Inflammatory macrophage (primary cell): Measurements from ENCODE around the gene COX7B2.

Experiments
- DNase-seq, 2 donors: peaks; one replicate each; pipeline ENCODE4 v3.0.0-alpha.2; 2020 to 2022

COX7B2 gene

DNA sequence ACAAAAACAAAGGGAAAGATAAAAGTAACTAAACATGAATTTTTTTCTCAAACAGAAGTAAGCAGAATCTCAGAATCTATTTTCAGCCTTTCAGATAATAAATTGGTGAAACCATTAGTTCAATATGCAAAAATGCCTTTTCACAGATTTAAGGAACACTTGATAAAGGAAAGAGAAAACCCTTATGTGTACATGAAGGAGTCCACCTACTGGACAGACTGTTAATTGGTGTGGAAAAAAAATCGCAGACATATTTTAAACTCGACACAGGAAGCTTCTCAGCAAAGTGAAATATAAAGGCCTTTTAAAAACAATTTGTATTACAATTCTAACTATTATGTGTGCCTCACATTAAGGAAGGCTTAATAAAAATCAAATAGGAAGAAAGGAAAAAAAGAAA lies 22.3 kb downstream of the COX7B2 start:
- no peak for DNase-seq

DNA sequence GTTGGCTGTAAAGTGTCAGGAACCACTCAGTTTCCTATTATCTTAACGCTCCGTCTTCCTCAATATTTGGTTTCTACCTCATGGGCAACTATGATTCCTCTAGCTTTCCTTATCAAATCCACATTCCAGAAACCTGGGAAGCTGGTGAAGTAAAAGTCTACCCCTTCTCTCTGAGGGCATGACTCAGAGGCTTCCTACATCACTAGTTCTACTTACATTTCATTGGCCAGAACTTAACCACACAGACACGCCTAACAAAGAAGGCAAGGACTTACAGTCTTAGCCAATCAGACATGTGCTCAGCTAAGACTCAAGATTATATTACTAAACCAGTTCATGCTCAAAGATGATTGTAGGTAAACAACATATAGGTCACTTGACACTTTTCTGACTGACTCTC lies 30.4 kb downstream of the COX7B2 start:
- no peak for DNase-seq

GRCh38 chr4:46874811-46875210 lies 34.2 kb downstream of the COX7B2 start:
- DNase-seq = no peak

DNA sequence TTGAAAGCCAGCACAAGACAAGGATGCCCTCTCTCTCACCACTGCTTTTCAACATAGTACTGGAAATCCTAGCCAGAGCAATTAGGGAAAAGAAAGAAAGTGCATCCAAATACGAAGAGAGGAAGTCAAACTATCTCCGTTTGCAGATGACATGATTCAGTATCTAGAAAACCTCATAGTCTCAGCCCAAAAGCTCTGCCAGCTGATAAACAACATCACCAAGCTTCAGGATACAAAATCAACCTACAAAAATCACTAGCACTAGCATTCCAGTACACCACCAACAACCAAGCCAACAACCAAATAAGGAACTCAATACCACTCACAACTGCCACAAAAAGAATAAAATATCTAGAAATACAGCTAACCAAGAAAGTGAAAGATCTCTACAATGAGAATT lies 38.6 kb downstream of the COX7B2 start:
- no peak for DNase-seq

GRCh38 chr4:46856333-46856732 lies 52.7 kb downstream of the COX7B2 start:
- no peak for DNase-seq

DNA sequence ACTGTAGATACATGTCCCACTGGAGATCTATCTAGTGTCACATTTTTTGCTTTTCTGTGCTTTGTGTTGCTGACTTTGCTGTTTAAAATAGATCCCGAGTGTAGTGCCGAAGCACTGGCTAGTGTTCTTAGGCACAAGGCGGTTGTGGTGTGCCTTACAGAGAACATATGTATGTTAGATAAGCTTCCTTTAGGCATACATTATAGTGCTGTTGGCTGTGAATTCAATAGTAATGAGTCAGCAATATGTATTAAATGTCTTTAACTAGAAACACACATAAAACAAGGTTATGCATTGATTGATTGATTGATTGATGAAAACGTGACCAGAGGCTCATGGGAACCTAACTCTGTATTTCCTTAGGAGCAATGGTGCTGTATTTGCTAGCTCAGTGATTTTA lies 56.2 kb downstream of the COX7B2 start:
- no peak for DNase-seq

DNA sequence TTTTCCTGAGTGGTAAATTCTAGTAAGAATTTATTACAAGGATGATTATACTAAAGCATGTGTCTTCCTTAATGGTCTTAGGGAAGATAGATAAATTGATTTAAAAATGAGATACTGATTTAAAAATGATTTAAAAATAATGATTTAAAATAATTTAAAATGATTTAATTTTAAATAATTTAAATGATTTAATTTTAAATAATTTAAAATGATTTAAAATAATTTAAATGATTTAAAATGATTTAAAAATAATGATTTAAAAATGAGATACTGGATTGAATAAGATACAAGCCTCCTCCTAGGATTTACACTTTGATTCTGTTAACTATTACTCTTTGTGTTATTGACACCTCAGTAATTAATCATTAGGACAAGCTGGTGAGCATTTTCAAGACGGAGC lies 59.0 kb downstream of the COX7B2 start:
- no peak for DNase-seq

- DNase-seq = peak; percentile 59 to 68
These were observed 64.6 kb downstream of the COX7B2 start for GRCh38 chr4:46844325-46844917.

- DNase-seq = no peak
These were observed 69.9 kb downstream of the COX7B2 start for GRCh38 chr4:46839128-46839527.

- no peak for DNase-seq
These were observed 71.4 kb downstream of the COX7B2 start for GRCh38 chr4:46837639-46838038.

DNA sequence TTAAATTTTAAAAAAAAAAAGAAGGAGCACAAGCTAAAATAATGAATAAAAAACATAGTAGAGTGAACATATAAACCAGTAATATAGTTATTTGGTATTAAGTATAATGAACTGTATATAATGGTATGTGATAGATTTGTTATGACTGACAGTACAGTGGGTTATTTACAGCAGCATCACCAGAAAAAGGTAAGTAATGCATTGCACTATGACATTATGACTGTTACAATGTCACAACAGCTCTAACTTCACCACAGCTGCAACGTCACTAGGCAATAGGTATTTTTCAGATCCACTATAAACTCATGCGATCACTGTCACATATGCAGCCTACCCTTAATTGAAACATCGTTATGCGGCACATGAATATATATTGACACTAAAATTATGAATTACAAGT lies 72.5 kb downstream of the COX7B2 start:
- DNase-seq = no peak

DNA sequence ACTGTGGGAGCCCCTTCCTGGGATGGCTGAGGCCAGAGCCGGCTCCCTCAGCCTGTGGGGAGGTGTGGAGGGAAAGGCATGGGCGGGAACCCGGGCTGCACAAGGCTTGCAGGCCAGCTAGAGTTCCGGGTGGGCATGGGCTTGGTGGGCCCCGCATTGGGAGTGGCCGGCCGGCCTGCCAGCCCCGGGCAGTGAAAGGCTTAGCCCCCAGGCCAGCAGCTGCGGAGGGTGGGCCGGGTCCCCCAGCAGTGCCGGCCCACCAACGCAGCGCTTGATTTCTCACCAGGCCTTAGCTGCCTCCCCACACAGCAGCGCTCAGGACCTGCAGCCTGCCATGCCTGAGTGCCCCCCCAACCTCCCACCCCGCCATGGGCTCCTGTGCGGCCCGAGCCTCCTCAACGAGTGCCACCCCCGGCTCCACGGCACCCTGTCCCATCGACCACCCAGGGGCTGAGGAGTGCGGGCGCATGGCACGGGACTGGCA lies 78.0 kb downstream of the COX7B2 start:
- no peak for DNase-seq

DNA sequence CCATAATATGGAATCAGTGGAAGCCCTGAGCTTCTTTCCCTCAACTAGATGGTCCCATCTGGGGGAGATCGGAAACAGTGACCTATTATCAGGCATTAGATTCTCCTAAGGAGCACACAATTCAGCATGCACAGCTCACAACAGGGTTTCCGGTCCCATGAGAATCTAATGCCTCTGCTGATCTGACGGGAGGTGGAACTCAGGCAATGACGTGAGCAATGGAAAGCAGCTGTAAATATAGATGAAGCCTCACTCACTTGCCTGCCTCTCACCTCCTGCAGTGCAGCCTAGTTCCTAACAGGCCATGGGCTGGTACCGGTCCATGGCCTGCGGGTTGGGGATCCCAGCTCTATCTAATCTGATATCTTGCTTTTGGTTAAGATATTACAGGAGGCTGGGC lies 88.9 kb downstream of the COX7B2 start:
- no peak for DNase-seq

DNA sequence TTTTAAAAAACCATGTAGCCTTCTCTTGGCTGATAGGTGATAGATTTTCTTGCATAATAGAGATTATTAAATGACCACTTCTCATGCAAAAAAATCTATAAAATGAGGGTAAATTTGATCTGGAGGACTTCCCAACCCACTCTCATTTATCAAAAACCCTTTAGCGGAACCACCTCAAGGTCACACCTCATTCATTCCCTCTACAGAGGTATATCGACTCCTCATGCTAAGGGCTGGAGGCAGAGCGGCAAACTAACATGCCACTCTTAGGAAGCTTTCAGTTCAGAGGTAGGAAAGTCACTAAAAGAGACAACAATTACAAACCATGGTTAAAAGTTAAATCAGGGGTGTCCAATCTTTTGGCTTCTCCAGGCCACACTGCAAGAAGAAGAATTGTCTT lies 90.0 kb downstream of the COX7B2 start:
- no peak for DNase-seq

DNA sequence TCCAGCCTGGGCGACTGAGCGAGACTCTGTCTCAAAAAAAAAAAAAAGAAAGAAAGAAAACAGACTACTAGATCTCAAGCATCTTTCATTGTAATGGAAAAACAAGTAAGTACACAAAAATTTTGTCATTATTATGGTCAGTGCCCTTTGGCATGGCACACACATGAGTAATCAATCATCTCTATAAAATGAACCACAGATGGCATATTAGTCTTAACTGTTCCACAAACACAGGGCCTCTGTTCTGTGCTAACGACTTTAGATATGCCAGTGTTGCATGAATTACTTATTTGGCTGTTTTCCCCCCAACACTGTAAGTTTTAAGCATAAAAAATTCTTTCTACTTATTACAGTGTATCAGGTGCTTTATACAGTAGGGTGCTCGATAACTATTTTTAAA lies 90.4 kb downstream of the COX7B2 start:
- no peak for DNase-seq

DNA sequence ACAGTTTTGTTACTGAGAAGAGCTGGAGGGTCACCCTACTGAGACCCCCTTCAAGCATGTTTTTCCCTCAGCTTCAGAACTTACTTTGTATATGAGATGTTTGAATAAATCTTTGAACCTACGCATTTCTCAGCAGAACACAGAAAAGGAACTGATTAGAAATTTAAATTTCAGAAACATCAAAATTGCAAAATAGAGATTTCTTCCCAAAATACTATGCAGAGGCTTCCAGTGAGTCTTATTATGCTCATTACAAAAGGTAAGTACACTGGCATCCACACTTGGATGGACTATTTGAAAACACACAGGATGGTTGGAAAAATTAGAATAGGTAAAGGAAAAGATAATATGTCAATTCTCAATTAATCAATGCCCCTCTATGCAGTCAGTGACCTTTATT lies 91.2 kb downstream of the COX7B2 start:
- DNase-seq = no peak

DNA sequence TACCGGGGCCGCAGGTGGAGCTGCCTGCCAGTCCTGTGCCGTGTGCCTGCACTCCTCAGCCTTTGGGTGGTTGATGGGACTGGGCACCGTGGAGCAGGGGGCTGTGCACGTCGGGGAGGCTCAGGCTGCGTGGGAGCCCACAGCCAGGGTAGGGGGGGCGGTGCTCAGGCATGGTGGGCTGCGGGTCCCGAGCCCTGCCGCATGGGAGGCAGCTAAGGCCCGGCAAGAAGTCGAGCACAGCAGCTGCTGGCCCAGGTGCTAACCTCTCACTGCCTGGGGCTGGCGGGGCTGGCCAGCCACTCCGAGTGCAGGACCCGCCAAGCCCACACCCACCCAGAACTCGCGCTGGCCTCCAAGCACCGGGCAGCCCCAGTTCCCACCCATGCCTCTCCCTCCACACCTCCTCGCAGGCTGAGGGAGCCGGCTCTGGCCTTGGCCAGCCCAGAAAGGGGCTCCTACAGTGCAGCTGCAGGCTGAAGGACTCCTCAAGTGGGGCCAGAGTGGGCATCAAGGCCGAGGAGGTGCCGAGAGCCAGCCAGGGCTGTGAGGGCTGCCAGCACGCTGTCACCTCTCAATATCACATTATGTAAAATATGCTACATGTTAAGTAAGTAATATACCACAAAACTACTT lies 104.1 kb downstream of the COX7B2 start:
- DNase-seq = no peak

DNA sequence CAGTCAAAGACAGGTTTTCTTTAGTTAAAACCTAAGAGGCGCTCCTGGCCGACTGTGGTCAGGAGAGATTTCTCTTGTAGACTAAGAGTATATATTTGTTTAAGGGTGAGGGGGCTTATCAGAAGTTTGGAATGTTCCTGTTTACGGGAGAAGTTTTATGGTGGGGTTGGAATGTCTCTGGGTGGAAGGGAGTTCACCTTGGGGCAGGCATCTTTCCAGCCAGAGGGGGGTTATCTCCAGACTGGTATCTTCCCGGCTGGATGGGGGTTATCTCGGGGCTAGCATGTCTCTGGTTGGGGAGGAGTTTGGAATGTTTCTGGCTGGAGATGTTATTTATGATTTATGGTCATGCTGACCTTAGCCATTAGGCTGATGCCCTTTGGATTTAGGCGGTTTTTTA lies 116.0 kb downstream of the COX7B2 start:
- no peak for DNase-seq

DNA sequence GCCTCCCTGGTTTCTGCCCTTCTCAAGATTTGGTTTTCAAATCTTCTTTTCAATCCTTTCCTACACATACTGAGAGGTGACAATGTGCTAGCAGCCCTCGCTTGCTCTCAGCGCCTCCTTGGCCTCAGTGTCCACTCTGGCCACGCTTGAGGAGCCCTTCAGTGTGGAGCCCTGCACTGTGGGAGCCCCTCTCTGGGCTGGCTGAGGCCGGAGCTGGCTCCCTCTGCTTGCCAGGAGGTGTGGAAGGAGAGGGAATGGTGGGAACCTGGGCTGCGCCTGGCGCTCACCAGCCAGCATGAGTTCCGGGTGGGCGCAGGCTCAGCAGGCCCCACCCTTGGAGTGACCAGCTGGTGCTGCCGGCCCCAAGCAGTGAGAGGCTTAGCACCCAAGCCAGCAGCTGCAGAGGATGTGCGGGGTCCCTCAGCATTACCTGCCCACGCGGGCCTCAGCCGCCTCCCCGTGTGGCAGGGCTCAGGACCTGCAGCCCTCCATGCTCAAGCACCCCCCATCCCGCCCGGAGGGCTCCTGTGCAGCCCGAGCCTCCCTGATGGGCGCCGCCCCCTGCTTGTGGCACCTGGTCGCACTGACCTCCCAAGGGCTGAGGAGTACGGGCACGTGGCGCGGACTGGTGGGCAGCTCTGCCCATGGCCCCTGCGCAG lies 127.5 kb downstream of the COX7B2 start:
- DNase-seq = no peak

DNA sequence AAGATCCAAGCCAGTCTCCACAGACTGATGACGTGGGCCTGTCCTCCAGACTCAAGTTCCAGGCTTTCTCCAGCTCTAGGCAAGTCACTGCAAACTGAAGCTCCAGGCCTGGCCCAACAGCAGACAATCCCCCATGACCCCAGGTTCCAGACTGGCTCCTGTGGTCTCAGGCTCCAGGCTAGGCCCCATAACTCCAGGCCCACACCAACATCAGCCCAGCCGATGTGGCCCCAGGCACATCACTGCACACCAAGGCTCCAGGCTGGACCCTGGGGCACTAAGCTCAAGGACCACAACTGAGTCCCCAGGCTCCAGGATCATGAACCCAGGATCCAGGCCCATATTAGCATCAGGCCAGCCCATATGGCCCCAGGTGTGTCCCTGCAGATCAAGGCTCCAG lies 143.6 kb downstream of the COX7B2 start:
- DNase-seq = no peak

DNA sequence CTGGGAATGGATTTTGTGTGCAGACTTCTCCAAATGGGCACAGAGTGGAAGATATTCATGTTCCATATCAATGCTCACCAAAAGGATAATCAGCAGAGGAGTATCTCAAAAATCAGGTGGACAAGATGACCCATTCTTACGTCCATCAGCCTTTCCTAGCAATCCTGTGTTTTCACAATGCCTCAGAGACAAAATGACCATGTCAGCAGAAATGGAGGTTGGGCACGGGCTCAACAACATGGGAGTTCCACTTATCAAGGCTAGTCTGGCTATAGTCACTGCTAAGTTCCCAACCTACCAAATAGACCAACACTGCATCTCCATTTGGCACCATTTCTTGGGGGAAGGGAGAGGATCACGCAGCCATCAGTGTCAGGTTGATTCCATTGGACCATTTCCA lies 179.0 kb downstream of the COX7B2 start:
- no peak for DNase-seq

DNA sequence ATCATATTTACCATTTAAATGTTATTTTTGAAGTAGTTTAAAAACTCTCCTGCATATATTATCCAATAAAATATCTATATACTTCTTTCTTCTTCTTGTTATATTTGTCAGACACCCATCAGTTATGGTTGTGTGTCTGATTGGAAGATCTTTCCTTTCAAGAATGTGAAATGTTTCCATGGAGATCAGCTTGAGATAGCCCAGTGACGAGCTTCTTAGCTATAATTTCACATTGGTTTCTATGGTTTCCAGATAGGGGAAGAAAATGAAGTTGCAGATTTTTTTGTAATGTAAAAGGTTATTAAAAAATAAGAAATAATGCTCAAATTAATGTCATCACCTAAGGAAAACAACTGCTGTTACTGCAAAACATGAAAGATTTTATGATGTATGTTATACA lies 189.0 kb downstream of the COX7B2 start:
- DNase-seq = no peak

GRCh38 chr4:46717950-46718349 lies 191.1 kb downstream of the COX7B2 start:
- no peak for DNase-seq

GRCh38 chr4:46715468-46715867 lies 193.6 kb downstream of the COX7B2 start:
- DNase-seq = no peak
